H9 (cell line): ENCODE results near the gene CFAP47. TPM values are rescaled to one million over a fixed set of nuclear protein-coding genes. Genes with fewer than 3 reads are reported as not detected.

Experiments
- DNase-seq: peaks from one replicate; pipeline ENCODE4 v3.0.0-alpha.2; 2017
- H2AFZ ChIP-seq: one replicate; pipeline ENCODE4 v1.6.1; 2013; ENCODE audit warnings: mild to moderate bottlenecking, low read length, control low read depth, moderate library complexity
- H2AK5ac ChIP-seq: 2 replicates; pipeline ENCODE4 v1.6.1; 2013; ENCODE audit warnings: low read length, control low read depth, mixed read lengths; ENCODE audit not compliant: insufficient read length
- H2BK120ac ChIP-seq: one replicate; pipeline ENCODE4 v1.6.1; 2013; ENCODE audit warnings: low read depth, mild to moderate bottlenecking, low read length, control low read depth, inconsistent platforms; ENCODE audit not compliant: poor library complexity, severe bottlenecking
- H2BK12ac ChIP-seq: 2 replicates; pipeline ENCODE4 v1.6.1; 2013; ENCODE audit warnings: low read length, control low read depth, mixed read lengths, low read depth; ENCODE audit not compliant: insufficient read length
- H2BK15ac ChIP-seq: 2 replicates; pipeline ENCODE4 v1.6.1; 2013; ENCODE audit warnings: low read depth, low read length, control low read depth
- H2BK20ac ChIP-seq: one replicate; pipeline ENCODE4 v1.6.1; 2013; ENCODE audit warnings: low read depth, mild to moderate bottlenecking, low read length, control low read depth, inconsistent platforms; ENCODE audit not compliant: poor library complexity, severe bottlenecking
- H2BK5ac ChIP-seq: 2 replicates; pipeline ENCODE4 v1.6.1; 2013; ENCODE audit warnings: low read length, control low read depth, mixed read lengths; ENCODE audit not compliant: insufficient read length
- H3K14ac ChIP-seq: 2 replicates; pipeline ENCODE4 v1.6.1; 2013; ENCODE audit warnings: low read length, control low read depth; ENCODE audit not compliant: insufficient read depth
- H3K18ac ChIP-seq: 2 replicates; pipeline ENCODE4 v1.6.1; 2013; ENCODE audit warnings: low read depth, mild to moderate bottlenecking, mixed read lengths, low read length, control low read depth; ENCODE audit not compliant: insufficient read length
- H3K23ac ChIP-seq: 2 replicates; pipeline ENCODE4 v1.6.1; 2013; ENCODE audit warnings: low read length, control low read depth, mixed read lengths, low read depth; ENCODE audit not compliant: insufficient read length
- H3K23me2 ChIP-seq: 2 replicates; pipeline ENCODE4 v1.6.1; 2013; ENCODE audit warnings: low read depth, mild to moderate bottlenecking, mixed read lengths, low read length, control low read depth; ENCODE audit not compliant: insufficient read length, poor library complexity, severe bottlenecking
- H3K27ac ChIP-seq: 2 replicates; pipeline ENCODE4 v1.5.1; 2013; ENCODE audit warnings: low read length, control low read depth, mixed read lengths, low read depth; ENCODE audit not compliant: insufficient read length
- H3K27me3 ChIP-seq: 2 replicates; pipeline ENCODE4 v1.6.1; 2013; ENCODE audit warnings: low read length, control low read depth, inconsistent platforms; ENCODE audit not compliant: insufficient read depth
- H3K4ac ChIP-seq: 2 replicates; pipeline ENCODE4 v1.6.1; 2013; ENCODE audit warnings: low read depth, mild to moderate bottlenecking, control low read depth, inconsistent platforms, low read length, moderate library complexity
- H3K4me1 ChIP-seq: 2 replicates; pipeline ENCODE4 v1.6.1; 2013; ENCODE audit warnings: low read length, control low read depth, inconsistent platforms; ENCODE audit not compliant: insufficient read depth
- H3K4me2 ChIP-seq: 2 replicates; pipeline ENCODE4 v1.6.1; 2013; ENCODE audit warnings: low read length, control low read depth, mixed read lengths; ENCODE audit not compliant: insufficient read length, insufficient read depth
- H3K56ac ChIP-seq: 2 replicates; pipeline ENCODE4 v1.6.1; 2013; ENCODE audit warnings: low read depth, mild to moderate bottlenecking, mixed read lengths, low read length, control low read depth; ENCODE audit not compliant: insufficient read length
- H3K79me1 ChIP-seq: 2 replicates; pipeline ENCODE4 v1.6.1; 2013; ENCODE audit warnings: low read depth, mild to moderate bottlenecking, moderate library complexity, low read length, control low read depth, inconsistent platforms; ENCODE audit not compliant: insufficient read depth, poor library complexity, severe bottlenecking
- H3K79me2 ChIP-seq: 2 replicates; pipeline ENCODE4 v1.6.1; 2013; ENCODE audit warnings: low read length, control low read depth, inconsistent platforms; ENCODE audit not compliant: insufficient read depth
- H3K9ac ChIP-seq: 2 replicates; pipeline ENCODE4 v1.6.1; 2013; ENCODE audit warnings: low read length, control low read depth, mixed read lengths; ENCODE audit not compliant: insufficient read length; ENCODE audit errors: extremely low read depth
- H3K9me3 ChIP-seq: one replicate; pipeline ENCODE4 v1.6.1; 2013; ENCODE audit warnings: low read depth, low read length, inconsistent platforms; ENCODE audit not compliant: control insufficient read depth
- H3T11ph ChIP-seq: one replicate; pipeline ENCODE4 v1.6.1; 2013; ENCODE audit warnings: mild to moderate bottlenecking, low read length, control low read depth, inconsistent platforms
- H4K20me1 ChIP-seq: one replicate; pipeline ENCODE4 v1.6.1; 2013; ENCODE audit not compliant: control insufficient read depth, insufficient read length, insufficient read depth
- H4K5ac ChIP-seq: 2 replicates; pipeline ENCODE4 v1.6.1; 2013; ENCODE audit warnings: low read depth, mild to moderate bottlenecking, mixed read lengths, low read length, control low read depth; ENCODE audit not compliant: insufficient read length
- H4K8ac ChIP-seq: replicated peaks from 2 replicates; pipeline ENCODE4 v1.6.1; 2013; ENCODE audit warnings: low read length, control low read depth, mixed read lengths, low read depth; ENCODE audit not compliant: insufficient read length
- H4K91ac ChIP-seq: 2 replicates; pipeline ENCODE4 v1.6.1; 2013; ENCODE audit warnings: low read depth, mild to moderate bottlenecking, moderate library complexity, mixed read lengths, low read length, control low read depth; ENCODE audit not compliant: insufficient read length
- H3K27ac Mint-ChIP-seq, 3 experiments: 2 replicates in 2 of 3; 3 replicates in 1 of 3; pipeline ENCODE4 v1.8.0; 2020 to 2021; ENCODE audit warnings: mixed read lengths in 3 of 3, mild to moderate bottlenecking in 1 of 3, moderate library complexity in 1 of 3
- H3K27me3 Mint-ChIP-seq: 2 replicates; pipeline ENCODE4 v1.8.0; 2021; ENCODE audit warnings: low read depth, mild to moderate bottlenecking, moderate library complexity, mixed read lengths
- H3K36me3 Mint-ChIP-seq, 3 experiments: 2 replicates in 2 of 3; 3 replicates in 1 of 3; pipeline ENCODE4 v1.8.0; 2020 to 2021; ENCODE audit warnings: low read depth in 3 of 3, mixed read lengths in 3 of 3; ENCODE audit not compliant: insufficient read depth in 1 of 3
- H3K4me1 Mint-ChIP-seq, 2 experiments: 2 replicates each; pipeline ENCODE4 v1.8.0; 2020; ENCODE audit warnings: mixed read lengths in 2 of 2
- H3K4me3 Mint-ChIP-seq, 2 experiments: 2 replicates in 1 of 2; 3 replicates in 1 of 2; pipeline ENCODE4 v1.8.0; 2020 to 2021; ENCODE audit warnings: mild to moderate bottlenecking in 2 of 2, mixed read lengths in 2 of 2, moderate library complexity in 1 of 2
- H3K9me3 Mint-ChIP-seq, 2 experiments: 2 replicates in 1 of 2; 3 replicates in 1 of 2; pipeline ENCODE4 v1.8.0; 2020; ENCODE audit warnings: mild to moderate bottlenecking in 2 of 2, mixed read lengths in 2 of 2, moderate library complexity in 1 of 2
- CTCF ChIP-seq: fragments of 200-600 bp; sonication (generic); conservative IDR thresholded peaks from 3 replicates; pipeline ENCODE4 v1.8.0; 2021; ENCODE audit warnings: antibody characterized with exemption, mild to moderate bottlenecking
- WGBS: extraction: QIAGEN DNeasy Blood & Tissue Kit; methylation state at CpG from one replicate; pipeline ENCODE4 v1.1.7; 2013; ENCODE audit warnings: missing lambda C conversion rate, low lambda C conversion rate, mixed read lengths; ENCODE audit not compliant: insufficient read length; ENCODE audit errors: extremely low coverage; 5-methylcytosine and 5-hydroxymethylcytosine counted together
- total RNA-seq: library from RNA; stranded (reverse); gene quantifications from 2 replicates; pipeline ENCODE4 v1.2.1, GENCODE V29; 2021

Gene CFAP47
- total RNA-seq, 1 experiment from 2014 or later, result not detected

DNA sequence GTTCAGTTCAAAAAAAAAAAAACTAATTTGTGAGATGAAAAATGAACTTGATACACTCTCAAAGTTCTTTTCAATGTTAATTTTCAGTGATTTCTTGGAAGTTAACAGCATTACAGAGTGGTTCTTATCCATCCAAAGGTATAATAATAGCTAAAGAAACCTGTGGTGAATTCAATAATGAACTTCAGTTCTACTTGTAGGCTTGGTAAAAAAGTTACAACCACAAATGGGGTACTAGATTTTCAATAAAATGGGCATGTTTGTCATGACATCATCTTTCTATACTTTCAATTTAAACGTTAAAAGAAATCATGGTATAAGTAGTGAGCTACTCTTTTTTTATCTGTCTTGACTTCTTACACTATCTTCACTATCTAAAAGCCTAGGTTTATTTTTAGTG lies 424.8 kb downstream of the CFAP47 start:
- Mint-ChIP-seq H3K36me3 (no peaks in the 10 kb centered on the region), H3K4me3 (no peak overlapping the region), H3K9me3 (peaks cover 28 to 35% of the 10 kb centered on the region in 2 experiments), H3K27me3 (no peaks in the 10 kb centered on the region), H3K27ac (no peak overlapping the region), H3K4me1 (peaks cover 3 to 4% of the 10 kb centered on the region in 2 experiments; a peak in 2 of 4 replicates)
- Histone ChIP-seq H3K9ac (no peak overlapping the region), H3K14ac (no peak overlapping the region), H2BK20ac (no peak overlapping the region), H3K4me1 (no peaks in the 10 kb centered on the region; the same call in 1 of the 2 replicates), H3K4ac (no peak overlapping the region), H2BK12ac (no peak overlapping the region), H3K27me3 (no peaks in the 10 kb centered on the region), H4K20me1 (no peaks in the 10 kb centered on the region), H3K79me2 (no peaks in the 10 kb centered on the region), H2AK5ac (no peak overlapping the region), H2AFZ (no peak overlapping the region), H2BK120ac (no peak overlapping the region), H4K5ac (no peak overlapping the region), H3K56ac (no peak overlapping the region), H3K18ac (no peak overlapping the region), H3K23ac (no peak overlapping the region), H3K9me3 (no peaks in the 10 kb centered on the region), H3K79me1 (no peaks in the 10 kb centered on the region), H4K8ac (no peak overlapping the region), H2BK15ac (no peak overlapping the region), H3K4me2 (no peak overlapping the region), H3T11ph (no peak overlapping the region), H3K23me2 (no peaks in the 10 kb centered on the region), H4K91ac (no peak overlapping the region), H3K27ac (no peak overlapping the region), H2BK5ac (no peak overlapping the region)
- TF ChIP-seq CTCF, result no peak
- WGBS, result no CpG with 5 or more reads among the region's 1 CpG
- no peak for DNase-seq
